Measurements from ENCODE around the gene MSTO1.
A peak's percentile ranks its signal among the peaks of the same experiment; 100 is the strongest.
"Not testable (repeated sequence)": the region's sequence is repeated elsewhere in the genome, so short reads cannot be mapped to it uniquely, and the experiment has no call there.

Gene MSTO1

GRCh38 chr1:155609515-155610256, at the start of gene MSTO1:
Gene MSTO1, plus strand, starts transcription at chr1:155610218. Its CDS starts 31 bp downstream, at chr1:155610249.
- peak; percentile 97 for FAIRE-seq
- DNase-seq (ENCODE audit: extremely low spot score, insufficient read length, low read depth), result peak; percentile 80

GRCh38 chr1:155561779-155562580, 48.0 kb upstream of the MSTO1 start:
- not testable (repeated sequence) for DNase-seq (ENCODE audit: extremely low spot score, insufficient read length, low read depth)

GRCh38 chr1:155562581-155563376, 47.2 kb upstream of the MSTO1 start, which contains the start of gene ASH1L:
Gene ASH1L, minus strand, starts transcription at chr1:155562803. Its CDS starts 41,284 bp downstream, at chr1:155521519.
- FAIRE-seq, result peak; percentile 75
- DNase-seq (ENCODE audit: extremely low spot score, insufficient read length, low read depth), result peak; percentile 78

More at GRCh38 chr1:155561779-155562580, 48.0 kb upstream of the MSTO1 start:
- FAIRE-seq, result peak; percentile 68

GRCh38 chr1:155563377-155564022, 46.5 kb upstream of the MSTO1 start:
- FAIRE-seq; DNase-seq (ENCODE audit: extremely low spot score, insufficient read length, low read depth): not testable (repeated sequence)

DNA sequence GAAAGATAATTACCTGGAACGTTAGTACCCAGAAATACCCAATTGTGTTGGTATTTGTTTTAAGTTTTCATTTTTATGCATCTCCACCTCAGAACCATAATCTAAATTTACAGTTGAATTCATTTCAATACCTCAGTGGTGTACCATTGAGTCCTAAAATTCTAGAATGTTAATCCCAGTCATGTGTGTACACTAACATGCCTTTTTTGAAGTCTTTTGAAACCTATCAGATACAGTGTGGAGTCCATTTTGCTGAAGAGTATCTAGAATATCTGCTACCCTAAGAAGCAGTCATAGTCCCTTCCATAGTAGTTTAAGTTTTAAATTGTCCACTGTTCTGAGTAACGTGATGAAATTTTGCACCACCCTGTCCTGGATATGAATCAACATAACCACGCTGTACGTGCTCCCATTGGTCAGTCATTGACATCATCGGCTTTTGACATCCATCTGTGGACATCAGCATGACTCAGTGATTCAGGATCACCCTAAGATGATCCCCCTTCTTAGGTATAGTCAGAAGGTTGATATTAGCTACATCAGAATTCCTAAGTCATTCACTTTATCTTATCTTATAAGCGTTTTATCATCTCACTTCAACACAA, 39.9 kb upstream of the MSTO1 start:
- DNase-seq (ENCODE audit: extremely low spot score, insufficient read length, low read depth) (no peak), FAIRE-seq (no peak)

- no peak for FAIRE-seq
- no peak for DNase-seq (ENCODE audit: extremely low spot score, insufficient read length, low read depth)
These were observed 39.4 kb upstream of the MSTO1 start for GRCh38 chr1:155570593-155570990.

- DNase-seq (ENCODE audit: extremely low spot score, insufficient read length, low read depth) (no peak), FAIRE-seq (no peak)
These were observed 35.9 kb upstream of the MSTO1 start for GRCh38 chr1:155574077-155574476.

DNA sequence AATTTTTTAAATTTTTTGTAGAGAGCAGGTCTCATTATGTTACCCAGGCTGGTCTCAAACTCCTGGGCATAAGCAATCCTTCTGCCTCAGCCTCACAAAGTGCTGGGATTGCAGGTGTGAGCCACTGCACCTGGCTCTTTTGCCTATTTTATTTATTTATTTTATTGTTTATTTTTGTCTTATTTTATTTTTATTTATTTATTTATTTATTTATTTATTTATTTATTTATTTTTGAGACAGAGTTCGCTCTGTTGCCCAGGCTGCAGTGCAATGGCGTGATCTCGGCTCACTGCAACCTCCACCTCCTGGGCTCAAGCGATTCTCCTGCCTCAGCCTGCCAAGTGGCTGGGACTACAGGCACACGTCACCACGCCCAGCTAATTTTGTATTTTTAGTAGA, 34.4 kb upstream of the MSTO1 start:
- FAIRE-seq; DNase-seq (ENCODE audit: extremely low spot score, insufficient read length, low read depth): not testable (repeated sequence)

DNA sequence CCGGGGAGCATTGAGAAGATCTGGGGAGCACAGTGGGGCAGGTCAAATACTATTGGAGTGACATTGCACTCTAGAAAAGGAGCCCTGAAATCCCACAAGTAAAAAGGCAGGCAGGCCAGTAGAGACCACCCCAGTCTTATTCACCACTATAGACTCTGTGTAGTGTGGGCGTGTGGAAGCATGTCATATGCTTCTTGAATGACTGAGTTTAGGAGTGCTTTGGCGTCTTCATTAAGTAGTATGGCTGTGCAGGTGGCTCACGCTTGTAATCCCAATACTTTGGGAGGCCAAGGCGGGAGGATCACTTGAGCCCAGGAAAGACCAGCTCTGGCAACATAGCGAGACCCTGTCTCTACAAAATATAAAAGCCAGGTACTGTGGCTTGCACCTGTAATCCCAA, 26.2 kb upstream of the MSTO1 start:
- not testable (repeated sequence) for FAIRE-seq; DNase-seq (ENCODE audit: extremely low spot score, insufficient read length, low read depth)

DNA sequence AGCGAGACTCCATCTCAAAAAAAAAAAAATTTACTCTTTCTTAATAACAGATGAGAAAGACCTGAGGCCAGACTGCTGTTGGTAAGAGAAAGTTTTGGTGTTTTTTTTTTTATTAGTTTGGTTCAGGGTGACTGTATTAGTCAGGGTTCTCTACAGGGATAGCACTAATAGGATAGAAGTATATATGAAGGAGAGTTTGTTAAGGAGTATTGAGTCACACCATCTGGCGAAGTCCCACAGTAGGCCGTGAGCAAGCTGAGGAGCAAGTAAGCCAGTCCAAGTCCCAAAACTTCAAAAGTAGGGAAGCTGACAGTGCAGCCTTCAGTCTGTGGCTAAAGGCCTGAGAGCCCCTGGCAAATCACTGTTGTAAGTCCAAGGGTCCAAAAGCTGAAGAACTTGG, 20.7 kb upstream of the MSTO1 start:
- DNase-seq (ENCODE audit: extremely low spot score, insufficient read length, low read depth); FAIRE-seq: not testable (repeated sequence)

DNA sequence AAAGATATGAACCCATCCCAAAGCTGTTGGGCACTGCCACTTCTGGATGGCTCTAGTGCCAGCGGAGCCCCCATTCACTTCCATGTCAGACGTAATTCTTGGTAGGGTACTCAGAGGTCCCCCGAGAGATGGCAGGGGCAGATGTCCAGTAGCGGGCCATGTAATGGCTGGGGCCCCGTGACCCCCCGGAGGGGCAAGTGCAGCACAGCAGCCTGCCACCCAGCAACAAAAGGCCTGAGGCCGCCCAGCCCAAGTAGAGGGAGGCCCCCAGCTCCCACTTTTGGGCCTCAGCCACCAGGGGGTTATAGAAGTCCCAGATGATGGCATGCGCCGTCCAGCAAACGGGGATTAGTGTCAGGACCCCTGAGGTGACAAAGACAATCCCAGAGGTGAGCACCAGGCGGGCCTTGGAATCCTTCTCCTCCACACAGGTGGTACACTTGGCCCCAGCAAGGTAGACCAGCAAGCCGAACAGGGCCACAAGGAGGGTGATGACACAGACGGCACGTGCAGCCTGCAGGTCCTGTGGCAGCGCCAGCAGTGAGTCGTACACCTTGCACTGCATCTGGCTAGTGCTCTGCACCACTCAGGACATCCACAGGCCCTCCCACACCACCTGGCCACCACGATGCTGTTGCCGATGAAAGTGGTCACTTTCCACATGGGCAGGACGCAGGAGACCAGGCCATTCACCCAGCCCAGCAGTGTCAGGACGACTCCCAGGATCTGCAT, 19.3 kb upstream of the MSTO1 start:
- FAIRE-seq; DNase-seq (ENCODE audit: extremely low spot score, insufficient read length, low read depth): not testable (repeated sequence)

- DNase-seq (ENCODE audit: extremely low spot score, insufficient read length, low read depth) (no peak), FAIRE-seq (peak; percentile 75)
These were observed 18.2 kb upstream of the MSTO1 start for GRCh38 chr1:155591770-155592169.

DNA sequence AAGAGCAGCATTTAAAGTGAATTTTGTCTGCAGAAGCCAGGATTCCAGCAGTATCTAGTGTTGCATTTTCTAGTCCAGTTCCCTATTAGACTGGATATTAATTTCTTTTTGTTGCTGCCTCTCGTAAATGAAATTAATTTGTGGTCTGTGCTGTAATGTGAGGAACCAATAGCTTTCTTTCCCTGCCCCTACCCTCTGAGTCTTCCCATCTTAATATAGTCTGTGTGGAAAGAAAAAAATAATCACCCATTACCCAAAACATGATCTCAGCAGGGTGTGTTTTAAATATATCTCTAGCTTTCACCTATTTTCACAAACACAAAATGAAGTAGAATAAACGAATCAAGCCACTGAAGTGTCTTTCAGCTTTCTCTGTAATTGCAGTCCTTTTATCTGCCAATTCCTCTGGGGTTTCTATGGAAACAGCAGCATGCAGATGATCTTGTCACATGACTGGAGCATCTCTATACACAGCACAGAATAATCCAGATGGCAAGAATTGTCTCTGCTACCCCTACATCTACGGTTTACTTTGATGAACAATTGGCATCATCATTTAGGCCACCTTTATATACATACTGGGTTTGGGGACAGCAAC, 14.0 kb upstream of the MSTO1 start:
- not testable (repeated sequence) for DNase-seq (ENCODE audit: extremely low spot score, insufficient read length, low read depth); FAIRE-seq

DNA sequence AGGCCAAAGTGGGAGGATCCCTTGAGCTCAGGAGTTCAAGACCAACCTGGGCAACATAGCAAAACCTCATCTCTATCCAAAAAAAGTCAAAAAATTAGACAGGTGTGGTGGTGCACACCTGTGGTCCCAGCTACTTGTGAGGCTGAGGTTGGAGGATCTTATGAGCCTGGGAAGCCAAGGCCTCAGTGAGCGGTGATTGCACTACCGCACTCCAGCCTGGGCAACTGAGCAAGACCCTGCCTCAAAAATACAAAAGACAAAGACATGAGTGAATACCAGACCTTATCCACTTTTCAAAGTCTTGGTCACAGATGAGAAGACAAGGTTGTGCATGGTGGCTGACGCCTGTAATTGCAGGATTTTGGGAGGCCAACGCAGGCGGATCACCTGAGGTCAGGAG, 13.2 kb upstream of the MSTO1 start:
- FAIRE-seq (no peak), DNase-seq (ENCODE audit: extremely low spot score, insufficient read length, low read depth) (no peak)

GRCh38 chr1:155598842-155599331, 11.1 kb upstream of the MSTO1 start:
- no peak for DNase-seq (ENCODE audit: extremely low spot score, insufficient read length, low read depth)
- no peak for FAIRE-seq

DNA sequence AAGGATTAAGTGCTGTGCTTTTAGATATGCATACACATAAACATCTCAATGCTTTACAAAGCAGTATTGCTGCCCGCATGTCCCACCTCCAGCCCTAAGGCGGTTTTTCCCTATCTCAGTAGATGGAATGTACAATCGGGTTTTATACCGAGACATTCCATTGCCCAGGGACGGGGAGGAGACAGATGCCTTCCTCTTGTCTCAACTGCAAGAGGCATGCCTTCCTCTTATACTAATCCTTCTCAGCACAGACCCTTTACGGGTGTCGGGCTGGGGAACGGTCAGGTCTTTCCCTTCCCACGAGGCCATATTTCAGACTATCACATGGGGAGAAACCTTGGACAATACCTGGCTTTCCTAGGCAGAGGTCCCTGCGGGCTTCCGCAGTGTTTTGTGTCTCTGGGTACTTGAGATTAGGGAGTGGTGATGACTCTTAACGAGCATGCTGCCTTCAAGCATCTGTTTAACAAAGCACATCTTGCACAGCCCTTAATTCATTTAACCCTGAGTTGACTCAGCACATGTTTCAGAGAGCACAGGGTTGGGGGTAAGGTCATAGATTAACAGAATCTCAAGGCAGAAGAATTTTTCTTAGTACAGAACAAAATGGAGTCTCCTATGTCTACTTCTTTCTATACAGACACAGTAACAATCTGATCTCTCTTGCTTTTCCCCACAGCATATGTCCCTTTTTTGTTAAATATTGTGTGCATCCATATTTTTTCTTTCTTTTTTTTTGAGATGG, 10.0 kb upstream of the MSTO1 start:
- not testable (repeated sequence) for FAIRE-seq; DNase-seq (ENCODE audit: extremely low spot score, insufficient read length, low read depth)

DNA sequence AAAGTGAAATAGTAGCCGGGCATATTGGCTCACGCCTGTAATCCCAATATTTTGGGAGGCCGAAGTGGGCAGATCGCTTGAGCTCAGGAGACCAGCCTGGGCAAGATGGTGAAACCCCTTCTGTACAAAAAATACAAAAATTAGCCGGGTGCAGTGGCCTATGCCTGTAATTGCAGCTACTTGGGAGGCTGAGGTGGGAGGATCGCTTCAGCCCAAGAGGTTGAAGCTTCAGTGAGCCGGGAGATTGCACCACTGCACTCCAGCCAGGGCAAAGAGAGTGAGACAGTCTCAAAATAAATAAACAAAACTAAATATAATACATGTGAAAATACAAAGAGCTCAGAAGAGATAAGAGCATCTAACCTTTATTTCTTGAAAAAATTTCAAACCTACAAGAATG, 2.3 kb upstream of the MSTO1 start:
- FAIRE-seq (no peak), DNase-seq (ENCODE audit: extremely low spot score, insufficient read length, low read depth) (no peak)

All from GM18507 (cell line).